ENCODE results near the gene PSMG3. TPM values are rescaled to one million over a fixed set of nuclear protein-coding genes. Genes with fewer than 3 reads are reported as not detected.

Gene PSMG3
- total RNA-seq, 1 donor from 2014 or later, result 19.2 TPM

DNA sequence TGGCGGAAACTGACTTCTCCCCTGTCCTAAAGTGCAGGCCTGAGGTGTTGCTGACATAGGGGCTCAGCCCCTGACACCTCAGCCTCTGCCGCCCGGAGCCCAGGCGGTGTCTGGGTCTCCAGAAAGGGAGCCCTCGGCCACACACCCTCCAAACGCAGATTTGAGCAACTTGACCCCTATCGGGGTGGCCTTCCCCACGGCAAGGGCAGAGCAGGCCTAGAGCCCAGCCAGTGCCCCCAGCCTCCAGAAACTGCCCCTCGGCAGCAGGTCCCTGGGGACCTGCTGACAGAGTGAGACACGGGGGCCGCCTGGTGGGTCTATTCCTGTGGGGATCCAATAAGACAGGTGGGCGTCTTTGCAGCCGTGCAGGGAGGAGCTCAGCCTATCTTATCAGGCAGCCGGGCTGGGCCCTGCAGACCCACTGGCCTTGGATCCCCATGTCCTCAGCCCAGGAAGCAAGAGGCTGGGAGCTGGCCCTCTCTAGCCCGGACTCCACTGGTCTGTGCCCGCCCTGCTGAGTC is 24.9 kb downstream of the PSMG3 start:
- no peak for DNase-seq

DNA sequence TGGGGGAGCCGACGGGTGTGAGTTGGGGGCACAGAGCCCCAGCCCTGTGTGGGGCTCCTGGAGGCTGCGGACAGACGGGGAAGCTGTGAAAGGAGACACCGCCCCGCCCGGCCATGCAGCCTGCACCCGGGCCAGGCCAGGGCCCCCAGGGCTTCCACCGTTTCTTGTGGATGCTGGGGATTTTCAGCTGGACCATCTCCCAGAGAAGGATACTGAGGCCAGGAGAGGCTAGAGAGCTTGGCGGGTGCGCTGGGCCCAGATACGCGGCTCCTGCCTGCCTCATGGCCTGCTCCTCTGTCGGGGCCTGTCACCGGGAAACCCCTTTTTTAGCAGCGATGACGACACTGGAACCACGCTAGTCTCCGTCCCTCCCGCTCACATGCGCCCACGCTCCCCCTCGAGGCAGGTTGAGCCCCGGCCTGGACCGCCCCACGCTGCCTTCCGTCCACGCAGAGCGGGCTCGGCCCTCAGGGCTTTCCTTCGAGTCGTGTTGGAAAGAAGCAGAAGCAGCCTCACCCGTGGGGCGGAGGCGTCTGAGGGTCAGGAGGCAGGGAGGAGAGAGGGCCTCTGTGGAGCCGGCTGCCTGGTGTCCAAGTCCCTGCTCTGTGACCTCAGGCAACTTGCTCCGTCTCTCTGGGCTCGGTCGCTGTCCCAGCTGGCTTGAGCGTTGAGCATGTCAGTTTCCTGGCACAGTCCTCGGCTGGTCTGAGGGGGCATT is 25.5 kb downstream of the PSMG3 start:
- no peak for DNase-seq

DNA sequence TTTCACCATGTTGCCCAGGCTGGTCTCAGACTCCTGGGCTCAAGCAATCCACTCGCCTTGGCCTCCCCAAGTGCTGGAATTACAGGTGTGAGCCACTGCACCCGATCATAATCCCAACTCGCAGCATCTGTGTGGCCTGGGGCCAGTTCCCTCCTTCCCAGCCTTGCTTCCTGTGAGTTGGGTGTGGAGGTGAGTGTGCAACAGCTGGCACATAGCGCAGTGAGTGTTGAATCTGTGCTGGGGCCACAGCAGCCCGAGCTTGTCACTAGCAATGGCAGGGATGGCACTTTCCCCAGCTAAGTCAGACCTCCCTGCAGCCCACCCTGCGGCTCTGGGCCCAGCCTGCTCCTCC is 26.0 kb downstream of the PSMG3 start:
- no peak for DNase-seq

DNA sequence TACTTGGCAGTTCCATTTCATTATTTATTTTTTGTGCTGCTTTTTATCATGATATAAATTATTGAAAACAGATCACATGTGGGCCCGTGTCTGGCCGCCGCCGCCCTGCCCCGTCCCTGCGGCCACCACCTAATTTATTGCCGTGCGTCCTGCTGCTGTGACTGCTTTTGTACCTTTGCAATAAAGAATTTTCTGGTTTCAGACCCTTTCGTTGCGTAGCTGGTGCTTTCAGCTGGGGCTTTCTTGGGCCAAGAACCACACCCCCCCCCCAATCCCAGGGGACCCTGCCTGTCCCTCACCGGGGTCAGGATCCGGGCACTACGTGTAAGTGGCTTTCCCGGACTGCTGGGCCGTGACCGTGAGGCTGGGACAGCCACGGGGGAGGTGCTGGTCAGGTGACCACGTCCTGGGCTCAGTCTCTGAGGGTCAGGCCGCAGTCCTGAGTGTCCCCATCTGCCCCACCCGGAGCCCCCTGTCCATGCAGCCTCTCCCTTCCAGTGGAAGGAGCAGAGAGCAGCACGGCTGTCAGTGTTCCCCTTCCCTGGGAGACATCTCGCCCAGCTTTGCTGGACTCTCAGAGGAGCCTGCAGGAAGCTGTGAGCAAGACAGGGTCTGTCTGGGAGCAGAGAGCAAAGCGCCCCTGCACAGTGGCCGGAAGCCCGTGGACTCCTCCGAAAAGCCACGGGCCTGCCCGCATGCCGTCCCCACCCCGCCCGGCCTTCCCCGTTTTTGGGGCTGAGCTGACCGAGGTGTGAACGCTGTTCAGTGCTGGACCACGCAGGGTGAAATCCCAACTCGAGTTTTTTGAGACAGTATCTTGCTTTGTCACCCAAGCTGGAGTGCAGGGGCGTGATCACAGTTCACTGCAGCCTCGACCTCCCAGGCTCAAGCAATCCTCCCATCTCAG is 26.7 kb downstream of the PSMG3 start:
- no peak for DNase-seq

DNA sequence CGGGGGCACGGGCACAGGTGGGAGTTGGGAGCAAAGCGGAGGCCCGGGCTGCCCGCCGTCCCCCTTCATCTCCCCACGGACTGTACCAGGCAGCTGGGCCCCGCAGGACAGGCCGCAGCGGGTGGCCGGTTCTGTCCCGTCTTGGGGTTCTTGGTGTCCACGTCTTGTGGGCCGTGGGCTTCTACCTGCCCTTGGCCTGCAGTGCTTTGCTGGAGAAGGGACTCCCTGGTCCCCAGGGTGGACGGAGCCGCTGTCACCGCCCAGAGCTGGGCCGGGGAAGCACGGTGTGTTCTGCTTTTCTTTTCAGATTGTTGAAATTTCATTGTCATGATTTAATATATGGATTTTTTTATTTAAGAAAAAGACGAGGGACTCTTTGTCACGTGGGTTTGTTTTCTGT is 27.5 kb downstream of the PSMG3 start:
- no peak for DNase-seq

DNA sequence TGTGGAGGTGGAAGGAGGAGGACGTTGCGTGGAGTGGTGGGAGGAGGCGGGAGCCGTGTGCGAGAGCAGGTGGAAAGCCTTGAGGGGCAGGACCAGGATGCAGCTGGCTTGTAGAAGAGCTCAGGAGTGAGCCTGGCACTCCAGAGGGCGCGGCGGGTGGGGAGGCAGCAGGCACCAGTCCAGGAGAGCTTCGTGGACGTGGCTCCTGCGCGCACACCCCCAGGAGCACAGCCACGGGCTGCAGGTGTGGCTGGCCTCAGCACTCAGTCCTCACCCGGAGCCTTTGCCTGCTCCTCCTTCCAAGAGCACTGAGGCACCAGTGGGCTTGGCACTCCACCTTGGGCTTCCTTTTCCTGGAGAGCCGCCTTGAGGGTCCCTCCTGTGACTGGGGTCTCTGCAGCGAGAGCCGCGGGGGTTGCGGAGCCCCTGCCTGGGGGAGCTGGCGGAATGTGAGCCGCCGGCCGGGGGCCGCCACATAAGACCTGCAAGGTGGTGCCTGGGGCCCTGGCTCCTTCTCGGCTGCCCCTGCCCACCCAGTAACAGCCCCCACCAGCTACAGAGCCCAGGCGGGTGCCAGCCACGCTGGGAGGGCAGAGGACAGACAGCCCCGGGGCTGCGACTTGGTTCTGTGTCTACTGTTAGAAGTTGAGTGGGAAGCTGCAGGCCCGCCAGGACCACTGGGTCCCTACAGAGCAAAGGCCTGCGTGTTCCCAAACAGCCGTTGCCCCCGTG is 28.2 kb downstream of the PSMG3 start:
- DNase-seq, result no peak

DNA sequence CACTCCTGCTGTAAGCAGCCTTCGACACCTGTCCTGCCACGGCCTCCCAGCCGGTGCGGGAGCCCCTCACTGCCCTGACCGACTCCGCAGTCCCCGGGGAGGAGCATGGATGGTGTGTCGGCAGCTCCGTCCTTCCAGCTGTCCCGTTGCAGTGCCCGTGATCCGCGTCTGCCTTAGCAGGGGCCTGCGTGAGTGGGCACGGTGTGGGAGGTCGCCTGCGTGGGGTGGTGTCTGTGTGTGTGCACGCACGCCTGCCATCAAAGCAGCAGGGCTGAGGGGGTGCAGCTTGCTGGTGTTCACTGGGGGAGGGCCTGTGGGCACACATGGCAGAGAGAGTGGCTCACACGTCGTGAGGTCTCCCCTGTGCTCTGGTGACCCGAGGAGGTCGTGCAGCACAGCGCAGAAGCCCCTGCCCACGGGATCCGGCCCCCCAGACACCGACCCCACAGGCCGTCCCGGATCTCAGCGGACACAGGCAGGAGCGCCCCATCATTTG is 29.0 kb downstream of the PSMG3 start:
- no peak for DNase-seq

DNA sequence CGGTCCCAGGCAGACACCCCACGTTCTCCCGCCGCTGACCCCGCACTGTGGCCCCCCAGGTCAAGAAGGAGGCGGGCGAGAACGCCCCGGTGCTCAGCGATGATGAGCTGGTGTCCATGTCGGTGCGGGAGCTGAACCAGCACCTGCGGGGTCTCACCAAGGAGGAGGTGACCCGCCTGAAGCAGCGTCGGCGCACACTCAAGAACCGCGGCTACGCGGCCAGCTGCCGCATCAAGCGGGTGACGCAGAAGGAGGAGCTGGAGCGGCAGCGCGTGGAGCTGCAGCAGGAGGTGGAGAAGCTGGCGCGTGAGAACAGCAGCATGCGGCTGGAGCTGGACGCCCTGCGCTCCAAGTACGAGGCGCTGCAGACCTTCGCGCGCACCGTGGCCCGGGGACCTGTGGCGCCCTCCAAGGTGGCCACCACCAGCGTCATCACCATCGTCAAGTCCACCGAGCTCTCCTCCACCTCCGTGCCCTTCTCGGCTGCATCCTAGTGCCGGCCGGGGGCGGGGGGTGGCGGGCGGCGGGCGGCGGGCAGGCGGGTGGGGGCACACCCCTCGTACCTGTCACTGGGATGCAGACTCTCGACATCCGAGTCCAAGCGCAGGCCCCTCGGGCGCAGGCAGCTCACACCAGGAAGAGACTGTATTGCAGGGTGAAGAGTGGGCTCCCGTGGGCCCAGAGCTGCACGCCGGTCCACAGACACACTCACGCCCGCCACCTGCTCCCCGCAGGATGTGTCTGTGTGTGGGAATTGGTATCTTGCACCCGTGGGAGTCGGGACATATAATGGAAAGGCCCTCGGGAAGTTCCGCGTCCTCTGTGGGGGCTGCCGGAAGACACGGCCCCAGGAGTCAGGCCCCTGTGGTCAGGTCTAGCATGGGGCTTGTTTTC is 29.7 kb downstream of the PSMG3 start:
- no peak for DNase-seq

DNA sequence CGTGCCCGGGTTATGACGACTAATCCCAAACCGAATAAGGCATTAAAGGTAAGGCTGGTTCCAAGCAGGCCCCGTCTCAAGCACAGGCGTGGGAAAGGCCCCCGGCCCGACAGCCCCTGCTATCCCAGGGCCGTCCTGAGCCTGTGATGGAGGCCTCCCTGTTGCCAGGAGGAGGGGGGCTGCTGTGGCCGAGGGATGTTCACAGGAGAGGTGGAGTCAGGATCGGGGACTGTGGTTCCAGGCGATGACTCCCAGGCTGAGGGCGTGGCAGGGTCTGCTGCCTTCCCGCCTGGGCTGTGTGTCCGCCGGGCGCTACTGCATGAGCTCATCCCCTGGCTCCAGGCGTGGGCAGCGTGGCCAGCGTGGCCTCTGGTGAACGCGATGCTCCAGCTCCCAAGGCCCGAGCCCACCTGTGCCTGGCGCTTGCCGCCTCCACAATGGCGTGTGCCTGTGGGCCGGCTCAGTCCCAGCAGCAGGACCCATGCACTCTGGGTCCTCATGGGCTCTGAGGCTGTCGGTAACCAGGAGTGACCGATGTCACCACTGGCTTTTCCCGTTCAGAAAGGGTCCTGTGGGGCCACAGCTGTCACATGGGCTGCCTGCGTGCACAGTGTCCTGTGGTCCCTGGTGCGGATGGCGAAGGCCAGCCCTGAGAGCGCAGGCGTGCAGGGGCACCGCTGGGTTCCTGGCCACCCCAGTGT is 30.5 kb downstream of the PSMG3 start:
- DNase-seq, result no peak

DNA sequence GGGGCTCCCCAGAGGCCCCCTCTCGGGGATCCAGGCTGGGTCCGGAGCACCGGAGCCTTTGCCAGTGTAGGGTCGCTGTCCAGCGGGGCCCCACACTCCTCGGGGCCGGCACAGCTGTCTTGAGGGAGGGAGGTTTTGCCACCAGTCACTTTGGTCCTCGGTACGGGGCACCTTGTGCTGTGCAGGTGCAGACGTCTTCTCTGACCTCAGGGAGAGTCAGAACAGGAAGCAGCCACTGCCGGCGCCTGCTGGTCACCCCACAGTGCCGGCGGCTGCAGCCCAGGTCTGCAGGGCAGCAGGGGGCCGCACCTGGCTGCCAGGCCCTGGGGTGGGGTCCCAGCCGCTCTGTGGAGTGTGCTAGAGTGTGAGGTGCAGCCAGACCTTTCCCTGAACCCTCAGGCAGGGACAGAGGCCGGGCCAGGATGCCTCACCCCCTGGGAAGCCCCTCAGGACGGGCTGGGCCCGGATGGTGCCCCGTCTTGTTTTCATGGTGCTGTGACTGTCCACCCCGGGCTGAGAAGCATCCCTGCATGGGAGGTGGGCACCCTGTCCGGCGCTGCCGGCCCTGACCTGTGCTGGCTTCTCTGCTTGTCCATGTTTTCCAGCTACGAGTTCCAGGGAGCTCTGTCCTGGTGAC is 31.2 kb downstream of the PSMG3 start:
- no peak for DNase-seq

DNA sequence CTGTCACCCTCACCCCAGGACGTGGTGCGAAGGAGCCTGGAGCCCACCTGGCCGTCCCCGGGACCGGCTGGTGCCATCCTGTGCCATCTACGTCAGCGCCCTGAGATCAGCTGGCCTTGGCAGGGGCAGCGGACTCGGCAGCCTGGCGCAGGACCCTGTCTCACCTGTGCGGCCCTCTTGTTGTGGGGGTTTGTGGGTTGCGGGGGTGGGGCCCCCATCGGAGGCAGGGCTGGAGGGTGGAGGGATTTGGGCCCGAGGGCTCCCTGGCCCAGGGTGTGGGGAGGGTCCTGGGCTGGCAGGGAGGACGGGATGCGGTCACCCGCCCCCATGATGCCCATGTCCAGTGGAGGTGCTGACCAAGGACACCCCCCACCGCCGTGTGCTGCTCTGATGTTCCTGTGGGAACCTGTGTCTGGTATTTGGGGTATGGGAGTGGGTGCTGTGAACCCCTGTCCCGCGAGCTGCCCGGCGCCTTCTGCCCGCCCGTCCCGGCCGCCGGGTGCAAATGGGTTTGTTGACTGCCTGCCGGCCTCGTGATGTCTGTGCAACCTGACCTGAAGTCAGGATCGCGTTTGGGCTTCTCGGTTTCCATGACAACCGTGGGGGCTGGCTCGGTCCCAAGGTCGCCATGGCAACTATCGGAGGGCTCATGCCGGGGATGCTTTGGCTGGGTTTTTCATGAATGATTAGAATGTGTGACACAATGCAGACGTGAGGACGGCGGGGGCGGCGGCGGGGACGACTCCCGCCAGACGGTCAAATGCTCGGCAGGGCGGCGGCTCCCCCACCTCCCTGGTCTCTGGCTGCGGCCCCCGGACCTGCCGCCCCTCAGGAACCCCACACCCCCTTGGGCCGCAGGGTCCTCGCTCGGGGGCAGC is 32.1 kb downstream of the PSMG3 start:
- DNase-seq, result peak; percentile 69

DNA sequence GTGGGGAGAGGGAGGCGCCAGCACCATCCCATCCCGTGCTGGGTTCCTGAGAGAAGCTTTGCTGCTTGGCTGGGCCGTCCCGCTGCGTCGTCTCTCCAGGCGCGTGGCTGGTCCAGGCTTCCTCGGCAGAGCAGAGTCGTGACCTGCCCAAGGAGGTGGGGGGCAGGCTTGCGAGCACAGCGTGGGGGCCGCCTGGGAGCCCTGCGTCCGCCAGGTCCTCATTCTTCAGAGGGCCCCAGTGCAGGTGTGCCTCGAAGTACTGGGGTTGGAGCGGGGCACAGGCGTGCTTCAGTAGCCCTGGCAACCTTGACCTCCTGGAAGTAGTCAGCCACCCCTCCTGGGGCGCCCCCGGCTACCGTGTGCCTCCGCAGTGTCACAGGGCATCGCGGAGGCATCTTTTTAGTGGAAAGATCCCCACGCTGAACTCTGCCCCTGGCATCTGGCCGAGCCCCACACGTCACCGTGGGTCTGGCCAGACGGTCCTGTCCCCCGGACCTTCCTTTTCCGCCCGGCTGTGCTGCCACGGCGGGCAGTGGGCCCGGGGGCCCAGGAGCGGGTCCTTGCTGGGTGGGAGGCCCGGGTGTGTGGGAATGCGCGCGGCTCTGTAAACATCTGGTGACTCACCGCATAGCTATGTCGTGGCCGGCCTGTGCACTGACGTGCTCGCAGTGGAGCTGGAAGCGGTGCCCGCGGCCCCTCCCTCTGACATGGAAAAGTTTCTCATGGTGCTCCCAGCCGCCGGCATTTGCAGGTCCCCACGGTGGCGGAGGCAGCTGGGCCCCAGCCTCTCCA is 32.9 kb downstream of the PSMG3 start:
- peak; percentile 79 for DNase-seq

DNA sequence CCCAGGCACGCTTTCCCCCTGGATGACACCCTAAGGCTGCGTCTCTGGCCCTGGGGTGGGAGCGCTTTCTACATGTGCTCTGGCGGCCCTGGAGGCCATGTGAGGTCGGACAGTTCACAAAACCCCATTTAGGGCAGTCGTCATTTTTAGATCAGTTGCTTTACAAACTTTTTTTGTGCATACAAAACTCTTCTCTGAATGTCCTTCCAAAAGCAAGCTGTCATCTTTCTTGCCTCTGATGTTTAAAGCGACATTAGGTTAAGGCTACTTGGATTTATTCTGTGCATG is 33.4 kb downstream of the PSMG3 start:
- DNase-seq, result no peak

DNA sequence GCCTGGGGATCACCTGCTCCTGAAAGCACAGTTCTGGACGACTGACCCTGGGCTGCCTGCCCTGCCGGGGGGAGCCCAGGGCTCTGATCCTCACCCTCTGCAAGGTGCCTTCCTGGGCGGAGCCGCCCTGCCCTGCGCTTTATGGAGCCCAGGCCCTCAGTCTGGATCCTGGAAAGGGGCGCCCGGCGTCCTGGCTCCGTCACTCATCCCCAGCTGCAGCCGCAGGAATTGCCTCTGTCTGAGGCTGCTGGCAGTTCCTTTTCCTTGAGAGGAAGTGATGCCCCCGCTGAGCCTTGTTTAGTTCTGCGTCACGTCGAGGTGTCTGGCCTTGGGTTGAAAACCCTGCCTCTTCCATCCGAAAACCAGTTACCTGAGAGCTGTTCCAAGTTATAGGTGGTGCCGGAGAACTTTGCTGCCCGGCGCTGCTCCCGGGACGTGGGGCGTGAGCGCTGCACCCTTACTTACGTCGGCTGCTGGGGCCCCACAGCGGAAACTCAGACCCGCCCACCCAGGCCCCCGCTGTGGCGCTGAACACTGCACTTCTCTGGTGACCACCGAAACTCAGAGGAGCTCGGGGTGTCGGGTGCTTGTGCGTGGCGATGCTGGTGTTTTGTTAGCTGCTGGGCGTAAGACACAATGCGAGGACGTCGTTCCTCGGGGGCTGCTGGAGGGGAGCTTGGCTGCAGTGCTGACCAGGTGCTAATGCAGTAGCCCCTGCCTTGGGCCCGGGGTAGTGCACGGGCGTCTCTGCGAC is 34.0 kb downstream of the PSMG3 start:
- DNase-seq, result no peak

DNA sequence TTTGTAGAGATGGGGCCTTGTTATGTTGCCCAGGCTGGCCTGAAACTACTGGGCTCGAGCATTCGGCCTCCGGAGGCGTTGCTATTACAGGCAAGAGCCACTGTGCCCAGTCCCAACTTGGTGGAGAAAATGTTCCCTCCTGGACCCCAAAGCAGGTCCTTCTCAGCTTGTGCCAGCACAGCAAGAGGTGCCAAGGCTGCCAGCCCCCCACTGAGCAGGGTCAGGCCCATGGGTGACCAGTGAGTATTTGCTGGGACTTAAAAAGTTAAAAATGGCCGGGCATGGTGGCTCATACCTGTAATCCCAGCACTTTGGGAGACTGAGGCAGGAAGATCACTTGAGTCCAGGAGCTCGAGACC is 34.8 kb downstream of the PSMG3 start:
- DNase-seq, result no peak

DNA sequence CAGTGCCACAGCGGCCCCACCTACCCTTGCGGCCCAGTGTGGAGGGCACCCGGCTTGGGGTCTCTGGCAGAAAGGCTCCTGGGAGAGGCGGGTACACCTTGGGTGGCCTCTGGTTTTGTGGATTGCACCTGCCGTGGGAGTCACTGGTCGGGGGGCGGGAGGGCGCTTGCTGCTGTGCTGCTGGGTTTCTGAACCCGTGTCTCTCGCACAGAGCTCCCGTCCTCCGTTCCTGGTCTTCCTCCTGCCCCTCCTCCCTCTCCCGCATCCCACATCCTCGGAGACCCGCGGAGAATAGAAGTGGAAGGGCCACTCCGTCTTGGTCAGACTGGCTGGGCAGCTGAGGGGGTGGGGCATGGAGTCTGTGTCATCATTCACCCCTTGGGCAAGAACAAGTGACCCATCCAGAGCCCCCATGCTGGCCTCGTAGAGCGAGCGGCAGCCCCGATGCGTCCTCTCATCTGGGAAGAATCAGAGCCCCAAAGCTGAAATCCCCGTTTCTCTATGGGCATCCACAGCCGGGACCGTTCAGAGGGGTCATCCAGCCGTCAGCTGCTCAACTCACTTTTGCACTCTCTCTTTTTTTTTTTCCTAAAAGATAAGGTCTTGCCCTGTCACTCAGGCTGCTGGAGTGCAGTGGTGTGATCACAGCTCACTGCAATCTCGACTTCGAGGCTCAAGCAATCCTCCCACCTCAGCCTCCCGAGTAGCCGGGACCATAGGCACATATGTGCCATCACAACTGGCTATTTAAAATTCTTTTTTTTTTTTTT is 35.3 kb downstream of the PSMG3 start:
- no peak for DNase-seq
